Measurements from ENCODE around the gene RGS19.
A peak's percentile ranks its signal among the peaks of the same experiment; 100 is the strongest.

RGS19 gene

GRCh38 chr20:64082820-64083377, 3.6 kb upstream of the RGS19 start:
- Histone ChIP-seq H3K4me3 (peak overlapping the region; percentile 82), H3K27ac (no peak overlapping the region)
- no peak for DNase-seq (ENCODE audit: low spot score)
- TF ChIP-seq CTCF (IDR thresholded peaks at IDR 0.05), result no peak

GRCh38 chr20:64082126-64082731, 2.9 kb upstream of the RGS19 start:
- no peak for TF ChIP-seq CTCF (IDR thresholded peaks at IDR 0.05)
- Histone ChIP-seq H3K4me3 (no peak overlapping the region), H3K27ac (no peak overlapping the region)
- DNase-seq (ENCODE audit: low spot score), result no peak

- no peak for DNase-seq (ENCODE audit: low spot score)
- no peak overlapping the region for H3K4me3 ChIP-seq
Measured at GRCh38 chr20:64081624-64081964, 2.3 kb upstream of the RGS19 start.

GRCh38 chr20:64080813-64081623, 1.7 kb upstream of the RGS19 start:
- H3K4me3 ChIP-seq, result peak overlapping the region; percentile 80
- TF ChIP-seq CTCF (IDR thresholded peaks at IDR 0.05), result no peak
- DNase-seq (ENCODE audit: low spot score), result no peak
- H3K27ac ChIP-seq, result peak overlapping the region in 1 of 2 donors; percentile 92

More at GRCh38 chr20:64081624-64081964, 2.3 kb upstream of the RGS19 start:
- no peak for TF ChIP-seq CTCF (IDR thresholded peaks at IDR 0.05)
- H3K27ac ChIP-seq, result no peak overlapping the region

GRCh38 chr20:64080013-64080812, 895 bp upstream of the RGS19 start, which contains the start of gene OPRL1:
OPRL1 (plus strand) TSS chr20:64080082; CDS start chr20:64092721, 12,639 bp downstream.
- DNase-seq (ENCODE audit: low spot score), result no peak
- TF ChIP-seq CTCF (IDR thresholded peaks at IDR 0.05), result no peak
- H3K27ac ChIP-seq, result peak within 1 kb of the TSS; percentile 58 to 92
- peak within 1 kb of the TSS; percentile 80 for H3K4me3 ChIP-seq

- Histone ChIP-seq H3K27ac (peak overlapping the region; percentile 58 to 92), H3K4me3 (peak overlapping the region; percentile 80)
- no peak for TF ChIP-seq CTCF (IDR thresholded peaks at IDR 0.05)
- DNase-seq (ENCODE audit: low spot score), result no peak
Measured at GRCh38 chr20:64078934-64079272, 415 bp downstream of the RGS19 start.
